Type B pancreatic cell (in vitro differentiated cells): ENCODE data around the gene ELFN1. TPM values are rescaled to one million over a fixed set of nuclear protein-coding genes. Genes with fewer than 3 reads are reported as not detected.

Experiments
- DNase-seq: peaks from one replicate; pipeline ENCODE4 v3.0.0; 2021; ENCODE audit warnings: mixed read lengths; ENCODE audit not compliant: unreplicated experiment; ENCODE audit errors: extremely low spot score
- H3K27ac Mint-ChIP-seq: 2 replicates; pipeline ENCODE4 v1.8.0; 2021; ENCODE audit warnings: mild to moderate bottlenecking, mixed read lengths
- H3K27me3 Mint-ChIP-seq: 2 replicates; pipeline ENCODE4 v1.8.0; 2021; ENCODE audit warnings: mixed read lengths
- H3K36me3 Mint-ChIP-seq: 2 replicates; pipeline ENCODE4 v1.8.0; 2021; ENCODE audit warnings: mixed read lengths
- H3K4me1 Mint-ChIP-seq: one replicate; pipeline ENCODE4 v1.8.0; 2021; ENCODE audit warnings: mixed read lengths; ENCODE audit not compliant: unreplicated experiment
- H3K4me3 Mint-ChIP-seq: 2 replicates; pipeline ENCODE4 v1.8.0; 2021; ENCODE audit warnings: mild to moderate bottlenecking, mixed read lengths
- H3K9me3 Mint-ChIP-seq: 2 replicates; pipeline ENCODE4 v1.8.0; 2021; ENCODE audit warnings: mixed read lengths
- CTCF ChIP-seq: fragments of 200-600 bp; sonication (generic); conservative IDR thresholded peaks from 2 replicates; pipeline ENCODE4 v1.5.0; 2021; ENCODE audit warnings: antibody characterized with exemption, mild to moderate bottlenecking
- total RNA-seq: library from RNA; stranded (reverse); gene quantifications from 2 replicates; pipeline ENCODE4 v1.2.1, GENCODE V29; 2021; ENCODE audit warnings: low replicate concordance

Gene ELFN1
- total RNA-seq, 1 donor from 2014 or later, result 5.8 TPM

GRCh38 chr7:1753564-1753867 is 83.4 kb downstream of the ELFN1 start:
- H3K27me3 Mint-ChIP-seq, result peaks cover 39% of the 10 kb centered on the region
- no peaks in the 10 kb centered on the region for H3K9me3 Mint-ChIP-seq
- no peak for DNase-seq
- H3K36me3 Mint-ChIP-seq, result no peaks in the 10 kb centered on the region
- no peak overlapping the region for H3K4me3 Mint-ChIP-seq
- H3K4me1 Mint-ChIP-seq, result no peaks in the 10 kb centered on the region
- H3K27ac Mint-ChIP-seq, result no peak overlapping the region
- no peak for TF ChIP-seq CTCF

GRCh38 chr7:1754345-1754908 is 84.3 kb downstream of the ELFN1 start:
- H3K36me3 Mint-ChIP-seq, result no peaks in the 10 kb centered on the region
- H3K4me3 Mint-ChIP-seq, result no peak overlapping the region
- H3K27ac Mint-ChIP-seq, result no peak overlapping the region
- DNase-seq, result no peak
- H3K27me3 Mint-ChIP-seq, result peaks cover 42% of the 10 kb centered on the region
- H3K4me1 Mint-ChIP-seq, result no peaks in the 10 kb centered on the region
- no peaks in the 10 kb centered on the region for H3K9me3 Mint-ChIP-seq
- TF ChIP-seq CTCF, result no peak

GRCh38 chr7:1755783-1756625 is 85.9 kb downstream of the ELFN1 start:
- Mint-ChIP-seq H3K36me3 (no peaks in the 10 kb centered on the region), H3K9me3 (no peaks in the 10 kb centered on the region), H3K27ac (no peak overlapping the region), H3K27me3 (peaks cover 42% of the 10 kb centered on the region), H3K4me1 (no peaks in the 10 kb centered on the region), H3K4me3 (no peak overlapping the region)
- DNase-seq, result no peak
- TF ChIP-seq CTCF, result no peak

- no peak for DNase-seq
- Mint-ChIP-seq H3K4me1 (no peaks in the 10 kb centered on the region), H3K36me3 (no peaks in the 10 kb centered on the region), H3K27me3 (peaks cover 42% of the 10 kb centered on the region), H3K9me3 (no peaks in the 10 kb centered on the region), H3K4me3 (no peak overlapping the region), H3K27ac (no peak overlapping the region)
- no peak for TF ChIP-seq CTCF
Measured at GRCh38 chr7:1757601-1758000, 87.5 kb downstream of the ELFN1 start.

- Mint-ChIP-seq H3K27ac (no peak overlapping the region), H3K27me3 (peaks cover 36% of the 10 kb centered on the region), H3K4me3 (no peak overlapping the region), H3K4me1 (no peaks in the 10 kb centered on the region), H3K9me3 (no peaks in the 10 kb centered on the region), H3K36me3 (no peaks in the 10 kb centered on the region)
- no peak for DNase-seq
- TF ChIP-seq CTCF, result peak; percentile 66
Measured at GRCh38 chr7:1758028-1758858, 88.2 kb downstream of the ELFN1 start.
